Fibroblast of lung (primary cell): Measurements from ENCODE around the gene PPIE. TPM values are rescaled to one million over a fixed set of nuclear protein-coding genes. Genes with fewer than 3 reads are reported as not detected.

Experiments used
- DNase-seq, 2 donors: peaks; one replicate each; pipeline versions ENCODE4 v3.0.0 to v3.0.0-alpha.2; 2010; ENCODE audit warnings: low read depth in 2 of 2
- H2AFZ ChIP-seq: 2 replicates; pipeline ENCODE4 v1.5.1; 2012; ENCODE audit warnings: low read length, control low read depth, inconsistent platforms
- H3K27ac ChIP-seq: 2 replicates; pipeline ENCODE4 v1.5.1; 2011; ENCODE audit warnings: low read length, control low read depth; ENCODE audit not compliant: insufficient read depth
- H3K27me3 ChIP-seq: 2 replicates; pipeline ENCODE4 v1.5.1; 2011; ENCODE audit warnings: mild to moderate bottlenecking, low read length; ENCODE audit not compliant: control insufficient read depth, insufficient read depth
- H3K36me3 ChIP-seq: 2 replicates; pipeline ENCODE4 v1.5.1; 2011; ENCODE audit warnings: low read length; ENCODE audit not compliant: control insufficient read depth, insufficient read depth
- H3K4me1 ChIP-seq: 2 replicates; pipeline ENCODE4 v1.5.1; 2011; ENCODE audit warnings: low read length; ENCODE audit not compliant: control insufficient read depth, insufficient read depth; ENCODE audit errors: extremely low read depth
- H3K4me2 ChIP-seq: 2 replicates; pipeline ENCODE4 v1.5.1; 2011; ENCODE audit warnings: low read length, control low read depth; ENCODE audit not compliant: insufficient read depth; ENCODE audit errors: extremely low read depth
- H3K4me3 ChIP-seq, 4 experiments: fragments of 200-600 bp in 1 of 4; sonication (generic) in 1 of 4; replicated peaks in 1 of 4; 2 replicates each; pipeline ENCODE4 v1.5.1; 2011 to 2016; ENCODE audit warnings: low read length in 4 of 4, low read depth in 3 of 4, mild to moderate bottlenecking in 3 of 4, control low read depth in 2 of 4, inconsistent platforms in 1 of 4, mixed read lengths in 1 of 4; ENCODE audit not compliant: insufficient read depth in 1 of 4; ENCODE audit errors: control extremely low read depth in 1 of 4
- H3K79me2 ChIP-seq: 2 replicates; pipeline ENCODE4 v1.5.1; 2012; ENCODE audit warnings: mild to moderate bottlenecking, low read length, inconsistent platforms; ENCODE audit not compliant: control insufficient read depth, insufficient read depth
- H3K9ac ChIP-seq: 2 replicates; pipeline ENCODE4 v1.5.1; 2011; ENCODE audit warnings: mild to moderate bottlenecking, low read length, control low read depth; ENCODE audit not compliant: insufficient read depth
- H3K9me3 ChIP-seq: 2 replicates; pipeline ENCODE4 v1.5.1; 2012; ENCODE audit warnings: low read depth, low read length; ENCODE audit not compliant: control insufficient read depth, insufficient read depth
- H4K20me1 ChIP-seq: 2 replicates; pipeline ENCODE4 v1.5.1; 2011; ENCODE audit warnings: low read length; ENCODE audit not compliant: control insufficient read depth, insufficient read depth; ENCODE audit errors: extremely low read depth
- EZH2 ChIP-seq: IDR thresholded peaks from 2 replicates; pipeline ENCODE4 v1.5.1; 2012; ENCODE audit warnings: low read length, control low read depth, mild to moderate bottlenecking; ENCODE audit errors: missing control alignments
- polyA plus RNA-seq, 2 donors: library from polyadenylated mRNA; depleted of rRNA in 1 of 2; stranded (reverse) in 1 of 2; unstranded in 1 of 2; fragments of >200 nt; gene quantifications; 2 replicates each; pipeline ENCODE4 v1.2.1, GENCODE V29; 2011 to 2012; ENCODE audit warnings: missing spikeins in 1 of 2
- total RNA-seq: library from RNA; depleted of rRNA; stranded (reverse); fragments of >200 nt; gene quantifications from 2 replicates; pipeline ENCODE4 v1.2.1, GENCODE V29; 2014
- TF ChIP-seq, protein P1 (sequence below), 2 donors: IDR thresholded peaks in 1 of 2; conservative IDR thresholded peaks in 1 of 2; 1 replicate in 1 of 2; 2 replicates in 1 of 2; pipeline ENCODE4 v1.5.1; 2011 to 2012; ENCODE audit warnings: low read length in 2 of 2, control low read depth in 1 of 2, inconsistent platforms in 1 of 2, low read depth in 1 of 2, mild to moderate bottlenecking in 1 of 2

Gene PPIE
- total and polyA plus RNA-seq, 2 donors (not counting 1 experiment from before 2014, with no cell fraction given): 38.8 to 58.8 TPM

DNA sequence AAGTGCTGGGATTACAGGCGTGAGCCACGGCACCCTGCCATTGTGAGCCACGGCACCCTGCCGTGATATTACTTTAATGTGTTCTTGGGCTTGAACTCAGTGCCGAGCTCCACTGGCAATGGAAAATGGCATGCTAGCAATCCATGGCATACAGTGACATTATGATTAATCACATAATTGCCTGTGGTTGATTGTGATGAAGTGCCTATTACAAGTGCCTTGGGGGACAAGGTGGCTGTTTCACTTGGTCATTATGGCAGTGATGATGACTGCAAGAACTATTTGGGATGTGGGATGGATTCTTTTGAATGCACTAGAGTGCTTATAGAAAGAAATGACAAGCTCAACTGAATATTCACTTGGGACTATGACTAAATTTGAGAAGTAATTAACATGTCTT is 25.1 kb upstream of the PPIE start:
- H3K4me2 ChIP-seq: no peak overlapping the region
- no peaks in the 10 kb centered on the region for H3K79me2 ChIP-seq
- H3K27me3 ChIP-seq: peaks cover 32% of the 10 kb centered on the region
- H3K9ac ChIP-seq: no peak overlapping the region
- H3K9me3 ChIP-seq: no peaks in the 10 kb centered on the region
- no peak overlapping the region for H3K27ac ChIP-seq
- H3K36me3 ChIP-seq: no peaks in the 10 kb centered on the region
- H3K4me3 ChIP-seq: no peak overlapping the region
- no peaks in the 10 kb centered on the region for H4K20me1 ChIP-seq
- no peak overlapping the region for H2AFZ ChIP-seq
- no peak for DNase-seq
- no peaks in the 10 kb centered on the region for H3K4me1 ChIP-seq
- TF ChIP-seq, protein P1, sequence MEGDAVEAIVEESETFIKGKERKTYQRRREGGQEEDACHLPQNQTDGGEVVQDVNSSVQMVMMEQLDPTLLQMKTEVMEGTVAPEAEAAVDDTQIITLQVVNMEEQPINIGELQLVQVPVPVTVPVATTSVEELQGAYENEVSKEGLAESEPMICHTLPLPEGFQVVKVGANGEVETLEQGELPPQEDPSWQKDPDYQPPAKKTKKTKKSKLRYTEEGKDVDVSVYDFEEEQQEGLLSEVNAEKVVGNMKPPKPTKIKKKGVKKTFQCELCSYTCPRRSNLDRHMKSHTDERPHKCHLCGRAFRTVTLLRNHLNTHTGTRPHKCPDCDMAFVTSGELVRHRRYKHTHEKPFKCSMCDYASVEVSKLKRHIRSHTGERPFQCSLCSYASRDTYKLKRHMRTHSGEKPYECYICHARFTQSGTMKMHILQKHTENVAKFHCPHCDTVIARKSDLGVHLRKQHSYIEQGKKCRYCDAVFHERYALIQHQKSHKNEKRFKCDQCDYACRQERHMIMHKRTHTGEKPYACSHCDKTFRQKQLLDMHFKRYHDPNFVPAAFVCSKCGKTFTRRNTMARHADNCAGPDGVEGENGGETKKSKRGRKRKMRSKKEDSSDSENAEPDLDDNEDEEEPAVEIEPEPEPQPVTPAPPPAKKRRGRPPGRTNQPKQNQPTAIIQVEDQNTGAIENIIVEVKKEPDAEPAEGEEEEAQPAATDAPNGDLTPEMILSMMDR (conservative IDR thresholded peaks at IDR 0.05 in 1 of 2, IDR thresholded peaks at IDR 0.05 in 1 of 2; ENCODE audit: low read depth in 1 of 2, low read length in 2 of 2): no peak
- TF ChIP-seq EZH2: no peak

DNA sequence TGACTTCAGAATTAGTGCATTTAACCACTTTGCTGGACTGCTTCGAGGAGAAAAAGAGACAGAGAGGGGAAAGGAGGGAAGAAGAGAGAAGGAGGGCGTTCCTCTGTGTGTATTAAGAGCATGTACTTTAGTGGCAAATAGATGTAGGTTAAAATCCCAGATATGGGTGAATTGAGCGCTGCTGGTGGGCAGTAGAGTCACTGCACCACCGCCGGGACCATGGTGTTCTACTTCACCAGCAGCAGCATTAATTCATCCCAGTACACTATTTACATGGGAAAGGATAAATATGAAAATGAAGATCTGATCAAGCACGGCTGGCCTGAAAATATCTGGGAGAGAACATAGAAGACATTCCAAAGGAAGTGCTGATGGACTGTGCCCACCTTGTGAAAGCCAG is 20.9 kb upstream of the PPIE start:
- peaks cover 32% of the 10 kb centered on the region for H3K27me3 ChIP-seq
- TF ChIP-seq EZH2: no peak
- TF ChIP-seq, protein P1 (conservative IDR thresholded peaks at IDR 0.05 in 1 of 2, IDR thresholded peaks at IDR 0.05 in 1 of 2; ENCODE audit: low read depth in 1 of 2, low read length in 2 of 2): no peak

DNA sequence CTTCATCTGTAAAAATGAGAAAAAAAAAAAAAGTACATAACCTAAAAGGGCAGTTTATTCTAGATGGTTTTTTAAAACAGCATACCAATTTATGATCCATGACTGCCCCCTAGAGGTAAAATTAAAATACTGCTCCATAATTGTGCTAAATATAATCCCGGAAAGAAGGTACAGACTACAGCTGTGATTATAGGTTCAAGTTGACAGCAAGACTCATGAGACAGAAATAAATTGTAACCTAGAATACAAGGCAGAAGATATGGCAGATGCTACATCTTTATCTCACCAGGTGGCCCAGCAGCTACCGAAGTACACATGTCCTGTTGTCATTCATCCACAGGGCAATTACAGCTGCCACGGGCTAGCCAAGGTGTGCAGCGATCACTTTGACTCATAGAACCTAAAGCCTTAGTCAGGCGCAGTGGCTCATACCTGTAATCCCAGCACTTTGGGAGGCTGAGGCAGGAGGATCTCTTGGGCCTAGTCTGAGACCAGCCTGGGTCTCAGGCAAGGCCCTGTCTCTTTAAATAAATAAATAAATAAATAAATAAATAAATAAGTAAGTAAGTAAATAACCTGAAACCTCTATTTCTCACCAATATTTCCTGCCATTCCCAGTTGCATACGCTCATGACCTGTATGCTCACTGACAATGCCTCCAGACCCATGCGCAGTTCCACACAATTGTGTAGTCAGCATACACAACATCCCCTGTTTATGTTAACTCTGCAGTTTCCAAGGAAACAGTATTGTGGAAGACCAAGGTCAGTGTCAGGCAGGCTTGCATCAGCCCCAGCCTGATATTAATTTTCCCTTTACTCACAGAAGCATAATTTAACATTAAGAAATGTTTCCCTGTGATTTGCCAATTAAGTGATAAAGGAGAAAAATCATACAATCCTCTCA is 18.3 kb upstream of the PPIE start:
- no peaks in the 10 kb centered on the region for H3K79me2 ChIP-seq
- H3K4me1 ChIP-seq: no peaks in the 10 kb centered on the region
- H3K4me2 ChIP-seq: no peak overlapping the region
- peak; percentile 32 to 77 for DNase-seq
- no peaks in the 10 kb centered on the region for H3K9me3 ChIP-seq
- no peak overlapping the region for H2AFZ ChIP-seq
- H3K36me3 ChIP-seq: no peaks in the 10 kb centered on the region
- H3K9ac ChIP-seq: no peak overlapping the region
- TF ChIP-seq, protein P1 (conservative IDR thresholded peaks at IDR 0.05 in 1 of 2, IDR thresholded peaks at IDR 0.05 in 1 of 2; ENCODE audit: low read depth in 1 of 2, low read length in 2 of 2): peak in 1 of 2 donors; percentile 45
- TF ChIP-seq EZH2: no peak
- peaks cover 20% of the 10 kb centered on the region for H3K27me3 ChIP-seq
- no peaks in the 10 kb centered on the region for H4K20me1 ChIP-seq
- H3K27ac ChIP-seq: no peak overlapping the region
- no peak overlapping the region for H3K4me3 ChIP-seq

More for the DNA sequence above, 20.9 kb upstream of the PPIE start:
- Histone ChIP-seq H2AFZ (no peak overlapping the region), H3K36me3 (no peaks in the 10 kb centered on the region), H3K4me2 (no peak overlapping the region), H3K9me3 (no peaks in the 10 kb centered on the region), H3K79me2 (no peaks in the 10 kb centered on the region), H3K4me1 (no peaks in the 10 kb centered on the region), H3K9ac (no peak overlapping the region), H3K27ac (no peak overlapping the region), H4K20me1 (no peaks in the 10 kb centered on the region), H3K4me3 (no peak overlapping the region)
- no peak for DNase-seq
